ENCODE results near the gene GRK3. TPM values are rescaled to one million over a fixed set of nuclear protein-coding genes. Genes with fewer than 3 reads are reported as not detected.
"Not testable (repeated sequence)": the region's sequence is repeated elsewhere in the genome, so short reads cannot be mapped to it uniquely, and the experiment has no call there.

The GRK3 gene
- total and polyA plus RNA-seq, 5 donors, result 5.4 to 18.7 (median 11.8) TPM

DNA sequence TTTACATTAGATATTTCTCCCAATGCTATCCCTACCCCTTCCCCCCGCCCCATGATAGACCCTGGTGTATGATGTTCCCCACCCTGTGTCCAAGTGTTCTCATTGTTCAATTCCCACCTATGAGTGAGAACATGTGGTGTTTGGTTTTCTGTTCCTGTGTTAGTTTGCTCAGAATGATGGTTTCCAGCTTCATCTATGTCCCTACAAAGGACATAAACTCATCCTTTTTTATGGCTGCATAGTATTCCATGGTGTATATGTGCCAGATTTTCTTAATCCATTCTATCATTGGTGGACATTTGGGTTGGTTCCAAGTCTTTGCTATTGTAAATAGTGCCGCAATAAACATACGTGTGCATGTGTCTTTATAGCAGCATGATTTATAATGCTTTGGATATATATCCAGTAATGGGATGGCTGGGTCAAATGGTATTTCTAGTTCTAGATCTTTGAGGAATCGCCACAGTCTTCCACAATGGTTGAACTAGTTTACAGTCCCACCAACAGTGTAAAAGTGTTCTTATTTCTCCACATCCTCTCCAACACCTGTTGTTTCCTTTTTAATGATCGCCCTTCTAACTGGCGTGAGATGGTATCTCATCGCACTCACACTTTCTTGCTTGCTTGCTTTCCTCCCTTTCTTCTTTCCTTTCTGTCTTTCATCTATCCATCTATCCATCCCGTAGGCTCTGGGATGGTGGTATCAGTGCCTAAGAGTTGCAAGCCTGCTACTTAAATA lies 7.7 kb downstream of the GRK3 start:
- H3K27me3 ChIP-seq (ENCODE audit: control insufficient read depth, insufficient read depth); H3K4me1 ChIP-seq (ENCODE audit: control insufficient read depth, insufficient read depth, low read length); intact Hi-C loops (cut with DNase I); H3K4me3 ChIP-seq (ENCODE audit: low read length); H3K9me3 ChIP-seq (ENCODE audit: control insufficient read depth, low read length); H3K27ac ChIP-seq (ENCODE audit: low read length); DNase-seq; ATAC-seq: not testable (repeated sequence)
- WGBS, result 93% methylated on average over 8 of the region's 8 CpGs

DNA sequence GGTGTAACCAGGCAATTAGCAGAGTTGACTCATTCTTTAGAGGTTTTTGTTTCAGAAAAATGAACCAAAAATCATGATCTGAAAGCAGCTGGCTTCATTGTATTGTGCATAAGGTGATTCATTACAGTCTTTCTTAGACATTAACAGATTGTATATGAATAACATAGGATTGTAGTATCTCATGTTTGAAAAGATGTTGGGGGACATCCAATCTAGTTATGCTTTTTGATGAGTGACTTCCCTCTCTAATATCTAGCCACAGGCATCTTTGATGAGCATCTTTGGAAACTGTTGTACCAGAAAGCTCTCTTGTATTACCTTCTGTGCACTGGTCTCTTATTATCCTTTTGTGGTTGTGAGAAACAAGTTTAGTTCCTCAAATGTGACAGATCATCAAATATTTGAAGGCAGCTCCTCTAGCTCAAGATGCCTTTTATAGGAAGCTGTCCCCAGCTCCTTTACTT lies 8.3 kb downstream of the GRK3 start:
- H3K9me3 ChIP-seq (ENCODE audit: control insufficient read depth, low read length), result no peaks in the 10 kb centered on the region
- no peak for ATAC-seq

DNA sequence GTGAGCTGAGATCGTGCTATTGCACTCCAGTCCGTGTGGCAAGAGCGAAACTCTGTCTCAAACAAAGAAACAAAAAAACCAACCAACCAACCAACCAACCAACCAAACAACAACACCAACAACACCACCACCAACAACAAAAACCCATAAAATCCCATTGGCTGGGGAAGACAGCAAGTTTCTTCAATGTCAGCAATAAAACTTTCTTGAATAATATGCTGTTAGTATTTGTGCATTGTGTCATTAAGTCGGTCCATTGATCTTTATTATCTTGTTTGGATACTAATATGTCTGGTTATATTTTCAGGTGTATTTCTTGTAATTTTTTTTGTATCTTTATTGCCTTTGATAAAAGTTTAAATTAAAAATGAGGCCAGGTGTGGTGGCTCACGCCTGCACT lies 9.4 kb downstream of the GRK3 start:
- WGBS, result 97% methylated on average over 5 of the region's 5 CpGs
- no peak for DNase-seq
- intact Hi-C loops (cut with DNase I), result no loop called here
- Histone ChIP-seq H3K4me1 (ENCODE audit: control insufficient read depth, insufficient read depth, low read length) (peaks cover 1% of the 10 kb centered on the region), H3K9me3 (ENCODE audit: control insufficient read depth, low read length) (no peaks in the 10 kb centered on the region), H3K27me3 (ENCODE audit: control insufficient read depth, insufficient read depth) (no peaks in the 10 kb centered on the region), H3K27ac (ENCODE audit: low read length) (no peak overlapping the region), H3K4me3 (ENCODE audit: low read length) (no peak overlapping the region)
- ATAC-seq, result no peak

More for the DNA sequence above, 8.3 kb downstream of the GRK3 start:
- DNase-seq, result no peak
- no peaks in the 10 kb centered on the region for H3K27me3 ChIP-seq (ENCODE audit: control insufficient read depth, insufficient read depth)
- peaks cover 1% of the 10 kb centered on the region for H3K4me1 ChIP-seq (ENCODE audit: control insufficient read depth, insufficient read depth, low read length)
- no peak overlapping the region for H3K27ac ChIP-seq (ENCODE audit: low read length)
- intact Hi-C loops (cut with DNase I), result no loop called here
- no peak overlapping the region for H3K4me3 ChIP-seq (ENCODE audit: low read length)

DNA sequence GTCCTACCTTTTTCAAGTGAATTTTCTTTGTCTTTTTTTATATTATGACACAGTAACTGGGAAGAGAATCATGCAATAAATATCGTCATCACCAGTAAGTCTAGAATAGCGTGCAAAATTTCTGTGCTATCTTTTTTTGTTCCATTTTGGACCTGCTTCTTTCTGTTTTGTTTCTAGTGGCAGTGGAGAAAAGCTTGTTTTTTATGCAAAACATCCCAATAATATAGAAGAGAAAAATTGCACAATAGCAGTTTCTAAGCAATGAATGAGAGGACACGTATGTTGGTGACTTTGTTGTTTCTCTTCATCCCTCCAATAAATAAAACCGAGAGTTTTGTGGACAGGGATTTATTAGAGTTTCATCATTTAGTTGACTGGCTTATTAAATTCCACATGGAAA lies 10.3 kb downstream of the GRK3 start:
- peaks cover 1% of the 10 kb centered on the region for H3K4me1 ChIP-seq (ENCODE audit: control insufficient read depth, insufficient read depth, low read length)
- no peaks in the 10 kb centered on the region for H3K9me3 ChIP-seq (ENCODE audit: control insufficient read depth, low read length)
- no peak for DNase-seq
- H3K4me3 ChIP-seq (ENCODE audit: low read length), result no peak overlapping the region
- no peaks in the 10 kb centered on the region for H3K27me3 ChIP-seq (ENCODE audit: control insufficient read depth, insufficient read depth)
- intact Hi-C loops (cut with DNase I), result no loop called here
- no peak overlapping the region for H3K27ac ChIP-seq (ENCODE audit: low read length)
- WGBS, result 88% methylated on average over 4 of the region's 4 CpGs
- no peak for ATAC-seq

DNA sequence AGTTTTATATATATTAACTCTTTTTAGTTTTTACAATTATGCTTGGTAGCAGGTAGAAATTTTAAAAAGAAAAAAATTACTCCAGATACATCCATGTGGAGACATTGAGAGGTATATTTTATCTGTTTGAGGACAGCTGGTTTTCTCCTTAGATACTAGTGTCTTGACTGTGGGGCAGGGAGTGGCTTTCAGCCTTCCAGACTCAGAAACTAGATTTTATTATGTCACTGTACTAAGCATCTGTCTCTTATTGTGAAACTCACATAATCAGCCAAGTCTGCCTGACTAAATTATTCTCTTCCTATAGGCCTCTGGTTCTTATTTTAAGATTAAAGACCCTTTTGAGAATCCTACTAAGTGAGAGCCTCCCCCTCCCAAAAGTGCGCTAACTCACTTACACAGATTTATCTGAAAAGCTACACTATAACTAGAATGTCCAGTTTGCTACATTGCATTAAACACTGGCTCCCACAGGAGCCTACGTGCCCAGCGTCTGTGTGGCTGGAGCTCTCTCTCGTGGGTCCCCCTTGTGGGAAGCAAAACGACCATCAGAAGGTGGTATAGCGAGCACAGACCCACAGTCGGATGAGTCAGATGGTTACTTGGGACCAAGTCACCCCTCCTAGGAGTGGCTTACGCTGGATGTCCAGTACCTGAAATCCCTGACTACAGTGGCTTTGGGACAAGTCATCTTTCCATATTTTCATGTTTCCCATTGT lies 11.4 kb downstream of the GRK3 start:
- intact Hi-C loops (cut with DNase I); DNase-seq: not testable (repeated sequence)
- WGBS, result 84% methylated on average over 8 of the region's 8 CpGs

GRCh38 chr22:25581452-25581851 lies 17.0 kb downstream of the GRK3 start:
- H3K27me3 ChIP-seq (ENCODE audit: control insufficient read depth, insufficient read depth); H3K27ac ChIP-seq (ENCODE audit: low read length); DNase-seq; H3K9me3 ChIP-seq (ENCODE audit: control insufficient read depth, low read length); H3K4me3 ChIP-seq (ENCODE audit: low read length); H3K4me1 ChIP-seq (ENCODE audit: control insufficient read depth, insufficient read depth, low read length); ATAC-seq; intact Hi-C loops (cut with DNase I): not testable (repeated sequence)
- 53% methylated on average over 6 of the region's 6 CpGs for WGBS

More for the DNA sequence above, 11.4 kb downstream of the GRK3 start:
- ATAC-seq; H3K27ac ChIP-seq (ENCODE audit: low read length); H3K4me3 ChIP-seq (ENCODE audit: low read length); H3K27me3 ChIP-seq (ENCODE audit: control insufficient read depth, insufficient read depth); H3K4me1 ChIP-seq (ENCODE audit: control insufficient read depth, insufficient read depth, low read length); H3K9me3 ChIP-seq (ENCODE audit: control insufficient read depth, low read length): not testable (repeated sequence)

- Histone ChIP-seq H3K4me3 (ENCODE audit: low read length) (no peak overlapping the region), H3K4me1 (ENCODE audit: control insufficient read depth, insufficient read depth, low read length) (peaks cover 2% of the 10 kb centered on the region), H3K9me3 (ENCODE audit: control insufficient read depth, low read length) (no peaks in the 10 kb centered on the region), H3K27ac (ENCODE audit: low read length) (no peak overlapping the region), H3K27me3 (ENCODE audit: control insufficient read depth, insufficient read depth) (no peaks in the 10 kb centered on the region)
- ATAC-seq (no peak), DNase-seq (no peak)
- WGBS, result 46% methylated on average over 5 of the region's 5 CpGs
- intact Hi-C loops (cut with DNase I), result no loop called here
Observed at GRCh38 chr22:25582946-25583345, 18.5 kb downstream of the GRK3 start.

GRCh38 chr22:25584993-25585392 lies 20.5 kb downstream of the GRK3 start:
- H3K27ac ChIP-seq (ENCODE audit: low read length); intact Hi-C loops (cut with DNase I); H3K4me1 ChIP-seq (ENCODE audit: control insufficient read depth, insufficient read depth, low read length); H3K9me3 ChIP-seq (ENCODE audit: control insufficient read depth, low read length); H3K4me3 ChIP-seq (ENCODE audit: low read length); H3K27me3 ChIP-seq (ENCODE audit: control insufficient read depth, insufficient read depth); DNase-seq: not testable (repeated sequence)
- ATAC-seq, result peak in 1 of 2 donors; percentile 66
- 66% methylated on average over 5 of the region's 5 CpGs for WGBS

DNA sequence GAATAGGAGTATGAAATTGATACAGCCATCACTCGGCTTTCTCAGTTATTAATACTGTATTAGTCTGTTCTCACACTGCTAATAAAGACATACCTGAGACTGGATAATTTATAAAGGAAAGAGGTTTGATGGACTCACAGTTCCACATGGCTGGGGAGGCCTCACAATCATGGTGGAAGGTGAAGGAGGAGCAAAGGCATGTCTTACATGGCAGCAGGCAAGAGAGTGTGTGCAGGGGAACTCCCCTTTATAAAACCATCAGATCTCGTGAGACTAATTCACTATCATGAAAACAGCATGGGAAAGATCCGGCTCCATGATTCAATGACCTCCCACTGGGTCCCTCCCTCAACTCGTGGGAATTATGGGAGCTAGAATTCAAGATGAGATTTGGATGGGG lies 25.2 kb downstream of the GRK3 start:
- 89% methylated on average over 4 of the region's 4 CpGs for WGBS
- H3K4me1 ChIP-seq (ENCODE audit: control insufficient read depth, insufficient read depth, low read length); intact Hi-C loops (cut with DNase I); H3K27me3 ChIP-seq (ENCODE audit: control insufficient read depth, insufficient read depth); DNase-seq; ATAC-seq; H3K27ac ChIP-seq (ENCODE audit: low read length); H3K4me3 ChIP-seq (ENCODE audit: low read length); H3K9me3 ChIP-seq (ENCODE audit: control insufficient read depth, low read length): not testable (repeated sequence)

DNA sequence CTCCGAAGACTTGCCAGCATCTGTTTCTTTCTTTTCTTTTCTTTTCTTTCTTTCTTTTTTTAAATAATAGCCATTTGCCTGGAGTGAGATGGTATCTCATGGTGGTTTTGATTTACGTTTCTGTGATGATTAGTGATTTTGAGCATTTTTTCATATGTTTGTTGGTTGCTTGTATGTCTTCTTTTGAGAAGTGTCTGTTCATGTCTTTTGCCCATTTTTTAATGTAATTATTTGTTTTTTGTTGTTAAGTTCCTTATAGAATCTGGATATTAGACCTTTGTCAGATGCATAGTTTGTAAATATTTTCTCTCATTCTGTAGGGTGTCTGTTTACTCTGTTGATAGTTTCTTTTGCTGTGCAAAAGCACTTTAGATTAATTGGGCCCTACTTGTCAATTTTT lies 28.8 kb downstream of the GRK3 start:
- H3K4me1 ChIP-seq (ENCODE audit: control insufficient read depth, insufficient read depth, low read length); H3K27ac ChIP-seq (ENCODE audit: low read length); H3K4me3 ChIP-seq (ENCODE audit: low read length); H3K27me3 ChIP-seq (ENCODE audit: control insufficient read depth, insufficient read depth); H3K9me3 ChIP-seq (ENCODE audit: control insufficient read depth, low read length); ATAC-seq; intact Hi-C loops (cut with DNase I); DNase-seq: not testable (repeated sequence)
- 92% methylated on average over 2 of the region's 2 CpGs for WGBS

DNA sequence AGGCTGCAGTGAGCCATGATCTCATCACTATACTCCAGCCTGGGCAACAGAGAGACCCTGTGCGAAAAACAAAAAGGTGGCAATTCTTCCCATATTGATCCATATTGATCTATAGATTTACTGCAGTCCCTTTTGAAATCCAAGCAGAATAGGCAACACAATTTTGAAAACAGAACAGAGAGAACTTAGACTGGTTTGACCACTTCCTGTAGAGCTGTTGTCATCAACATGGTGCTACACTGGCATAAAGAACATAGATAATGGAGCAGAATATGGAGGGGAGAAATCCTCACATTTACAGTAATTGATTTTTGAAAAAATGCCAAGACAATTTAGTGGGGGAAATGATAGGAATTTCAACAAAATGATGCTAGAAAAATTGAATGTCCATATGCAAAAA lies 34.1 kb downstream of the GRK3 start:
- WGBS, result 97% methylated on average over 1 of the region's 1 CpG
- Histone ChIP-seq H3K4me1 (ENCODE audit: control insufficient read depth, insufficient read depth, low read length) (no peaks in the 10 kb centered on the region), H3K27ac (ENCODE audit: low read length) (no peak overlapping the region), H3K27me3 (ENCODE audit: control insufficient read depth, insufficient read depth) (no peaks in the 10 kb centered on the region), H3K4me3 (ENCODE audit: low read length) (no peak overlapping the region), H3K9me3 (ENCODE audit: control insufficient read depth, low read length) (no peaks in the 10 kb centered on the region)
- ATAC-seq (no peak), DNase-seq (no peak)
- intact Hi-C loops (cut with DNase I), result no loop called here

Data from right cardiac atrium (tissue), 5 donors.